ENCODE results near the gene LYRM4. TPM values are rescaled to one million over a fixed set of nuclear protein-coding genes. Genes with fewer than 3 reads are reported as not detected.

Gene LYRM4
- total and polyA plus RNA-seq, 7 donors, result 11.3 to 21.1 (median 16.1) TPM

DNA sequence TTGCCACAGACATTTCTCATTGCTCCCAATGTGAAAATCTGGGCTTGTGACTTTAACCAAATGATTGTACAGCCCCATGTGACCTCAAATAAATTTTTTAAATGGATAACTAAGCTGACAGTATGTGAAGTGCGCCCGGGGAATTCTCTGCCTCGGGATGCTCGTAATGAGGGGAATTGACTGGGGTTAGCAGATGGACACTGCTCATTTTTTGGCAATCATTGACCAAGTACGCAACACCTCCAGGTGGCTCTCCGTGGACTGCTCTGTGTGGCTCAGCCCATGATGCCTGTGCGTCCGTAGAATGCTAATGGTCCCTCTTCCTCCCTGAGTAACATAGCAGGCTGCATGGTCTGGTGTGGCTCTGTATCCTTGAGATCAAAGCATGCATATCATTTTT lies 42.9 kb upstream of the LYRM4 start:
- 85 to 92% (median 86%) methylated on average over 8 of the region's 8 CpGs for WGBS, 3 donors

GRCh38 chr6:5302995-5303622 lies 42.4 kb upstream of the LYRM4 start:
- Histone ChIP-seq H3K4me1 (peaks cover 31% of the 10 kb centered on the region), H3K36me3 (ENCODE audit: insufficient read depth in 1 of 2, low read depth in 1 of 2) (no peaks in the 10 kb centered on the region), H3K27me3 (ENCODE audit: insufficient read depth in 3 of 3, low read length in 2 of 3) (no peaks in the 10 kb centered on the region), H3K9me3 (no peaks in the 10 kb centered on the region), H3K4me3 (peak overlapping the region; percentile 37), H3K27ac (peak overlapping the region; percentile 21)
- DNase-seq (peak; percentile 28 to 61), ATAC-seq (peak; percentile 90 to 95 (median 92))
- WGBS, 3 donors, result 63 to 66% (median 63%) methylated on average over 10 of the region's 10 CpGs
- intact Hi-C loops (cut with DNase I), result loop anchor here (1.0 to 10.0 kb wide), 2 partner anchors 158 to 159 kb away; no protein-coding TSS in a partner anchor
- TF ChIP-seq, protein P1, sequence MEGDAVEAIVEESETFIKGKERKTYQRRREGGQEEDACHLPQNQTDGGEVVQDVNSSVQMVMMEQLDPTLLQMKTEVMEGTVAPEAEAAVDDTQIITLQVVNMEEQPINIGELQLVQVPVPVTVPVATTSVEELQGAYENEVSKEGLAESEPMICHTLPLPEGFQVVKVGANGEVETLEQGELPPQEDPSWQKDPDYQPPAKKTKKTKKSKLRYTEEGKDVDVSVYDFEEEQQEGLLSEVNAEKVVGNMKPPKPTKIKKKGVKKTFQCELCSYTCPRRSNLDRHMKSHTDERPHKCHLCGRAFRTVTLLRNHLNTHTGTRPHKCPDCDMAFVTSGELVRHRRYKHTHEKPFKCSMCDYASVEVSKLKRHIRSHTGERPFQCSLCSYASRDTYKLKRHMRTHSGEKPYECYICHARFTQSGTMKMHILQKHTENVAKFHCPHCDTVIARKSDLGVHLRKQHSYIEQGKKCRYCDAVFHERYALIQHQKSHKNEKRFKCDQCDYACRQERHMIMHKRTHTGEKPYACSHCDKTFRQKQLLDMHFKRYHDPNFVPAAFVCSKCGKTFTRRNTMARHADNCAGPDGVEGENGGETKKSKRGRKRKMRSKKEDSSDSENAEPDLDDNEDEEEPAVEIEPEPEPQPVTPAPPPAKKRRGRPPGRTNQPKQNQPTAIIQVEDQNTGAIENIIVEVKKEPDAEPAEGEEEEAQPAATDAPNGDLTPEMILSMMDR (IDR thresholded peaks at IDR 0.05), result peak; percentile 64

More for the DNA sequence above, 42.9 kb upstream of the LYRM4 start:
- peaks cover 31% of the 10 kb centered on the region for H3K4me1 ChIP-seq
- no peak overlapping the region for H3K4me3 ChIP-seq
- no peaks in the 10 kb centered on the region for H3K27me3 ChIP-seq (ENCODE audit: insufficient read depth in 3 of 3, low read length in 2 of 3)
- intact Hi-C loops (cut with DNase I), result loop anchor here (1.0 to 10.0 kb wide), 2 partner anchors 159 kb away; no protein-coding TSS in a partner anchor
- no peak for DNase-seq
- H3K9me3 ChIP-seq, result no peaks in the 10 kb centered on the region
- TF ChIP-seq, protein P1 (IDR thresholded peaks at IDR 0.05), result no peak
- no peaks in the 10 kb centered on the region for H3K36me3 ChIP-seq (ENCODE audit: insufficient read depth in 1 of 2, low read depth in 1 of 2)
- no peak for ATAC-seq
- H3K27ac ChIP-seq, result no peak overlapping the region

DNA sequence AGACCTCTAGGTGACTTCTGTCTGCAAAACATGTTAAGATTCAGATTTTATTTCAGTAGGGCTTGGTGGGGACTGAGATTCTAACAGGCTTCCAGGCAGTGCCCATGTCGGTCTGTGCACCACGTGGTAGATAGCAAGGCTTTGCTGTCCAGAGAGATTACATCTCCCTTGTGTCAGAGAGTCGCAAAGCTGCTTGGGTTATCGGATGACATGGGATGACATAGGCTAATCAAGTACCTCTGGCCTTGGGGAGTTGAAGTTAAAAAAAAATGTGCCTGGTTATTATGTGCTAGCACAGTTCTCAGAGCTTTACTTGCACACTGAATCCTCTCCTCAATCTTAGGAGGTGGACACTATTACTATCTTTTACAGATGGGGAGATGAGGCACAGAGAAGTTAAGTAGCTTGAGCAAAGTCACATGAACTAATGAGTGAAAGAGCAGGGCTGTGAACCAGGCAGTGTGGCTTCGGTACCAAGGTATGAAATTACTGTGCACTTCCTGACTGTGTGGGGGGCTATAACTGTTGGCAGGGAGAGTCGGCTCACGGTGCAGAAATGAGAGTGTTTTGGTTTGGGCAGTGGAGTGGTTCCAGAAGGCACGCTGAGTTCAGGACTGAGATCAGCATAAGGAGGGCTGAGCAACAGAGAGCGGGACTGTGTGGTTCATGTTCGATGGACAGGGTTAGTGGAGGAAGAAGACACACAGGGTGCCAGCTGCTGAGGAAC lies 41.6 kb upstream of the LYRM4 start:
- Histone ChIP-seq H3K36me3 (ENCODE audit: insufficient read depth in 1 of 2, low read depth in 1 of 2) (no peaks in the 10 kb centered on the region), H3K4me3 (peak overlapping the region; percentile 37), H3K4me1 (peaks cover 31% of the 10 kb centered on the region), H3K27me3 (ENCODE audit: insufficient read depth in 3 of 3, low read length in 2 of 3) (no peaks in the 10 kb centered on the region), H3K27ac (peak overlapping the region; percentile 21), H3K9me3 (no peaks in the 10 kb centered on the region)
- TF ChIP-seq, protein P1 (IDR thresholded peaks at IDR 0.05), result no peak
- WGBS, 3 donors, result 32 to 55% (median 41%) methylated on average over 10 of the region's 10 CpGs
- intact Hi-C loops (cut with DNase I), result loop anchor here in 1 of 2 donors (10.0 kb wide), 1 partner anchor 158 kb away; no protein-coding TSS in a partner anchor
- ATAC-seq (peak; percentile 43 to 79 (median 70)), DNase-seq (no peak)

- no peaks in the 10 kb centered on the region for H3K36me3 ChIP-seq (ENCODE audit: insufficient read depth in 1 of 2, low read depth in 1 of 2)
- H3K4me1 ChIP-seq, result peaks cover 23% of the 10 kb centered on the region
- no peaks in the 10 kb centered on the region for H3K27me3 ChIP-seq (ENCODE audit: insufficient read depth in 3 of 3, low read length in 2 of 3)
- H3K27ac ChIP-seq, result no peak overlapping the region
- no peak for ATAC-seq
- intact Hi-C loops (cut with DNase I), result loop anchor here in 1 of 2 donors (10.0 kb wide), 1 partner anchor 155 kb away; no protein-coding TSS in a partner anchor
- no peak overlapping the region for H3K4me3 ChIP-seq
- H3K9me3 ChIP-seq, result no peaks in the 10 kb centered on the region
- TF ChIP-seq, protein P1 (IDR thresholded peaks at IDR 0.05), result no peak
- 49 to 84% (median 62%) methylated on average over 1 of the region's 1 CpG for WGBS, 3 donors
- DNase-seq, result no peak
Observed at GRCh38 chr6:5300206-5300764, 39.5 kb upstream of the LYRM4 start.
